NCI-H1092 (cell line): Measurements from ENCODE around the gene PPWD1.
"Not testable (repeated sequence)": the region's sequence is repeated elsewhere in the genome, so short reads cannot be mapped to it uniquely, and the experiment has no call there.

Experiments used
- DNase-seq: peaks from one replicate; lab custom pipeline; 2025; lab: John Stamatoyannopoulos, UW

Gene PPWD1

DNA sequence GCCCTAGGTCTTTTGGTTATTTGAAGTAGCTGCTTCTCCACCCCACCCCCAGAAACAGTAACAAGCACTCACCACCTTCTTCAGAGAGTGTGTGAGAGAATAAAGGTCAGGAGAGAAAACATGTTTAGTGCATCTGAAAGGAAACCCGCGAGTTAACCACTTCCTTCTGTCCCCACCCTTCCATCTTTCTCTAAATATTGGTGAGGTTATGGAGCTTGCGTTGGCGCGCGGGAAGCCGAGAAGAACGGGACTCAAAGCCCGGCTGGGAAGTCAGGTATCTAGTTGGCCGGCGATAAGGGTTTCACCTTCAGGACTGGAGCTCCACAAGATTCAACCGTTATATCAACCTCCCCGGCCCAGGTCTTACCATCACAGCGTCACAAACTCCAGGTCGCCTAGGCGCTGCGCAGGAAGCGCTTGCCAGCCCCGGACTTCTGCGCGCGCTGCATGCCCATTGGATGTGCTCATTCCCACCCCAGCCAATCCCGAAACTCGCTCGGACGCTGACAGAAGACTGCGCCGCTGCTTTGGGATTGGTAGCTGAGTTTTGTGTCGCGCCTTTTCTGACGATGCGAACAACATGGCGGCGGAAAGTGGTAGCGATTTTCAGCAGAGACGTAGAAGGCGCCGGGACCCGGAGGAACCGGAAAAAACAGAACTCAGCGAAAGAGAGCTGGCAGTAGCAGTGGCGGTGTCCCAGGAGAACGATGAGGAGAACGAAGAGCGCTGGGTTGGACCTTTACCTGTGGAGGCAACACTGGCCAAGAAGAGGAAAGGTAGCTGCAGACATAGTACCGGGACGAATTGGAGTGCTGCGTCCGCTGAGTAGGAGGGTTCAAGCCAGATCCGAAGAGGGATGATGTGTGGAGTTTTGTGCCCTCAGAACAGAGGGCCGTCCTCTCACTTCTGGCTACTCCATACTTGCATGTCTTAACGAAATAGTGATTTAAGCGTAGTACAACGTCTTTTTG, at the start of gene PPWD1, which contains the start of gene CENPK:
Gene PPWD1 (plus strand): TSS at position 566 of the 971 bp plus-strand sequence. CDS start 15 bp downstream, at position 581.
Gene CENPK (minus strand): TSS at position 438 of the 971 bp plus-strand sequence. CDS start 8,261 bp downstream, outside the sequence.
- peak; percentile 90 for DNase-seq

DNA sequence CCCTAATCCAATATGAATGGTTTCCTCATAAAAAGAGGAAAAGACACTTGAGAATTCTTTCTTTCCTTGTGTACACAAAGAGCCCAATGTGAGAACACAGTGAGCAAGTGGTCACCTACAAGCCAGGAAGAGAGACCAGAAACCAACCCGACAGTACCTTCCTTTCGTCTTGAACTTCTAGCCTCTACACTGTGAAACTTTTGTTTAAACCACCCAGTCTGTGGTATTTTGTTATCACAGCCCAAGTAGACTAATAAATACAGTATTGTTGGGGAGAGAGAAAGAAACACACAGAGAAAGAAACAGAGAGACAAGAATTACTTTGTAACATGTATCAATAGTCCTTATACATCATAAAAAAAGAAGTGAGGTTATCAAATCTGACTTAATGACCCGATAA, 37.4 kb upstream of the PPWD1 start:
- no peak for DNase-seq

DNA sequence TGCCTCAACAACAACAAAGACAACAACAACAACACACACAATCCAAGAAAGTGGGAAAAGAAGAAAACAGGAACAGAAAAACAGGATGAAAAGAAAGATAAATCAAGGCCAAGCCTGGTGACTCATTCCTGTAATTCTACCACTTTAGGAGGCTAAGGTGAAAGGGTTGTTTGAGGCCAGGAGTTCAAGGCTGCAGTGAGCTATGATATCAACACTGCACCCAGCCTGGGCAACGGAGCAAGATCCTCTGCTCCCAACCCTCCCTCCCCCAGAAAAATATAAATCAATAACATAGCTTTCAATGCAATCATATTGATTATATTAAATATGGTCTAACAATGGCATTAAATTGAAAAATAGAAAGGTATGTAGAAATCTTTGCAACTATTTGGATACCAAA, 32.2 kb upstream of the PPWD1 start:
- DNase-seq = no peak

DNA sequence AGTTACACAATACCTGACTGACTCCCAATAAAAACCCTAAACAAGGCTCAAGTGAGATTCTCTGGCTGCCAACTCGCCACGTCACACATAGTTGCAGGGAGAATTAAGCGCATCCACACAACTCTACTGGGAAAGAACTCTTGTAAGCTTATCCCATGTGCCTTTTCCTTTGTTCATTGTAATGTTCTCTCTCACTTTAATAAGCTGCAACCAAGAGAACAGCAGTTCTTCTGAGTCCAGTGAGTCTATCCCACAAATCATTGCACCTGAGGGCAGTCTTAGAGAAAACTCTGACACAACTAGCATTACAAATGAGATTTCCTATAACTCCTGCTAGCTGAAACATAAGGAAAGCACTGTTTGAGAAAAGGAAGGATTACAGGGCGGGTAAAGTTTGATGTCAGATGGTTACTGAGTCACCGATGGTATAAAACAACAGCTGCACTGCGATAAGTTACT, 27.5 kb upstream of the PPWD1 start:
- no peak for DNase-seq

DNA sequence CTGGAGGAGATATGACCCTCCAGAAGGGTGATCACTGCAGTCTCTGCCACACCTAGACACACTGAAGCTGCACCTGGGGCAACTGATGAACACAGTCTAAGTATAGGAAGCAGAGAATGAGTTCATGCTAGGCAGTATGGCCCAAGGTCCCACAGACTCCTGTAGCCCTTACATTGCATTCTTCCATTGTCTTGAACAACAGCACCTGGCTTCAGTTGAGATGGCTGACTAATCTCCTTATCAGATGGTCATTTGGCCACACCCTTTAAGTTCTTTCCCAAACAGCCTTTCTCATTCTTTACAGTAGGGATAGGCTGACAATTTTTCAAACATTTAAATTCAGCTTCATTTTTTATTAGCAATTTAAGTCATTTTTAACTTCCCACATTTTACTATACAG, 23.3 kb upstream of the PPWD1 start:
- no peak for DNase-seq

DNA sequence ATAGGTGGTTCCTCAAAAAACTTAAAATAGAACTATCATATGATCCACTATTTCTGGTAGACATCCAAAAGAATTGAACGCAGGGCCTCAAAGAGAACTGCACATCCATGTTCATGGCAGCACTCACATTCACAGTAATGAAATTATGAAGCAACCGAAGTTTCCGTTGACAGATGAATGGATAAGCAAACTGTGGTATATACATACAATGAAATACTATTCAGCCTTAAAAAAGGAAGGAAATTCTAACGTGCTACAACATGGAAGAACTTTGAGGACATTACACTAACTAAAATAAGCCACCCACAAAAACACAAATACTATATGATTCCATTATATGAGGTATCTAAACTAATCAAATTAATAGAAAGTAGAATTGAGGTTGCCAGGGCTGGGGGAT, 18.6 kb upstream of the PPWD1 start:
- DNase-seq = no peak

DNA sequence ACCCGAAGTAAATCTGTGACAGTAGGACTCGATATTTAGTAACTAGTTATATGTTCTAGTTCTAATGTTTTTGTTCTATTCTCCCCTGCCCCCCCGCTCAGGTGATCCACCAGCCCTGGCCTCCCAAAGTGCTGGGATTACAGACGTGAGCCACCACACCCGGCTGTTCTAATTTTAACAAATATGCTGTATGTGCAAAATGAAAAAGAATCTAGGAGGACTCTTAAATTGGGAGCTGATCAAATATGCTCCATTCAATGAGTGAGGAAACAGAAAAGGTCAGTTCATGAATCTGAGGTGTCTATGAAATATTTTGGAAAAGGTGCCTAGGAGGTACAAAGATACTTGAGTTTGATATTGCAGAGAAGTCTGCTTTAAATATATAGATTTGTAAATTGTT, 17.0 kb upstream of the PPWD1 start:
- DNase-seq = no peak

DNA sequence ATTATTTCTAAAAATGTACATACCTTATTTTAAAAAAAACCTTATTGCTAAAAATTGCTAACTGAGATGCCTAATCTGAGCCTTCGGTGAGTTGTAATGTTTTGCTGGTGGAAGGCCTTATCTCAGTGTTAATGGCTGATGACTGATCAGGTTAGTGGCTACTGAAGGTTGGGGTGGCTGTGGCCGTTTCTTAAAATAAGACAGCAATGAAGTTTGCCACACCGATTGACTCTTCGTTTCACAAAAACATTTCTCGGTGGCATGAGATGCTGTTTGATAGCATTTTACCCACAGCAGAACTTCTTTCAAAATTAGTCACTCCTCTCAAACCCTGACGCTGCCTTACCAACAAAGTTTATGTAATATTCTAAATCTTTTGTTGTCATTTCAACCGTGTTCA, 14.8 kb upstream of the PPWD1 start:
- no peak for DNase-seq

DNA sequence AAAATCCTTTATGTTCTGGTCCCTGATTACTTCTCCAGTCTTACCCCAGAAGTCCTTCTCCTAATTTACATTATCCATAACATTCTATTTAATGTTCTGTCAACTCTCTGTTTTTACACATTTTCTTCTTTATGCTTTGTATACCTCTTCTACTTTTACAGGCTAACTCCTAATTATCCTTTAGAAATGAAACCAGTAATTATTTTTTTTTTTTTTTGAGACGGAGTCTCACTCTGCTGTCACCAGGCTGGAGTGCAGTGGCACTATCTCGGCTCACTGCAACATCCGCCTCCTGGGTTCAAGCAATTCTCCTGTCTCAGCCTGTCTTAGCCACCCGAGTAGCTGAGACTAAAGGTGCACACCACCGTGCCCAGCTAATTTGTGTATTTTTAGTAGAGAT, 9.2 kb upstream of the PPWD1 start:
- DNase-seq = no peak

DNA sequence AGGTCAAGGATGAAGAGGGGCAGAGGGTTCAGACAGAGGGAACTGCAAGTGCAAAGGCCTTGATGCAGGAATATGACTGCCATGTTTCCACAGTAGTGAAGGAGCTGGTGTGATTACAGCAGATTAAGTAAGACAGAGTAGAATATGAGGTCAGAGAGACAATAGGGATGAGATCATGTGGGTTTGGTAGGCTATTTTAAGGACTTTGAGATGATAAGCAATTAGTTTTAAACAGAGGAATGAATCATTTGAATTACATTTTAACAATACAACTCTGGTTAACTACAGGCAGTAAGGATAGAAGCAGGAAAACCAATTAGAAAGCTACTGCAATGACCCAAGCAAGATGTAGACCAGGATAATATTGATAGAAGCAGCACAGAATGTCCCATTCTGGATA, 7.8 kb upstream of the PPWD1 start:
- no peak for DNase-seq

DNA sequence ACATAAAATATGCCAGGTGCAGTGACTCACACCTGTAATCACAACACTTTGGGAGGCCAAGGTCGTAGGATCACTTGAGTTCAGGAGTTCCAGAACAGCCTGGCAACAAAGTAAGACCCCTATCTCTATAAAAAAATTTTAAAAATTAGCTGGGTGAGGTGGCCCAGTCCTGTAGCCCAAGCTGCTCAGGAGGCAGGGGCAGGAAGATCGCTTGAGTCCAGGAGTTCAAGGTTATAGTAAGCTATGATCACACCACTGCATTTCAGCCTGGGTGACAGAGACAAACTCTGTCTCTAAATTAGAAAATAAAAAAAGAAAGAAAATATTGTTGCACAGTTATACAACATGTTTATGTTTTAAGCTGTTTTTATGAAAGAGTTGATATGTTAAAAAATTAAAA, 6.9 kb upstream of the PPWD1 start:
- no peak for DNase-seq

DNA sequence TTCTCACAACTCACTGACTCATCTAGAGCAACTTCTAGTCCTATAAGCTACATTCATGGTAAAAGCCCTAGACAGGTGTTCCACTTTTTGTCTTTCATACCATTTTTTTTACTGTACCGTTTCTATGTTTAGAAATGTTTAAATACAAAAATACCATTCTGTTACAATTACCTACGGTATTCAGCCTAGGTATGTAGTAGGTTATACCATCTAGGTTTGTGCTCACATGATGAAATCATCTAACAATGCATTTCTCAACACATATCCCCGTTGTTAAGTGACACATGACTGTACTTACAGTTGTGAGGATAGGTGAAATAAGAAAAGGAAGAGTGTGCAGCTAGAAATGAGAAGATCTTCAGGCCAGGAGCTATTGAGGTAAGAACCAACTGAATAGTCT, 6.4 kb upstream of the PPWD1 start:
- no peak for DNase-seq

DNA sequence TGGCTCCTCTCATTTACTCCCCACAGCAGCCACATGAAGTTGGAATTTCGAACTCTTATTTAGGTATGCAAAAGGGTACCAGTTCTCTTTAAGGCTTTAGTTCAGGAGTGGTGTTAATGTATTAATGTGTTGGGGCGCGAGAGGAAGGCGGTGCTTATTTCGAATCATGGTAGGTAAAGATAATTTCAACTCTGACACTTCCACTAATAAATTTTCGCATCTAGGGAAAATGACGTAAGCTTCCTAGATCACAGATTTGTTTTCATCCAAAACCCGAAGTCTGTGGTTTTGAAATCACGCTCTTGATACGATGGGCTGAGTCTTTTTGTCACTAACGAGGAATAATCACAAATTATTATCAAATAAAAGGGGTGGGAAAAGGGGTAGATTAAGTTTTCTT, 681 bp downstream of the PPWD1 start:
- DNase-seq = no peak

DNA sequence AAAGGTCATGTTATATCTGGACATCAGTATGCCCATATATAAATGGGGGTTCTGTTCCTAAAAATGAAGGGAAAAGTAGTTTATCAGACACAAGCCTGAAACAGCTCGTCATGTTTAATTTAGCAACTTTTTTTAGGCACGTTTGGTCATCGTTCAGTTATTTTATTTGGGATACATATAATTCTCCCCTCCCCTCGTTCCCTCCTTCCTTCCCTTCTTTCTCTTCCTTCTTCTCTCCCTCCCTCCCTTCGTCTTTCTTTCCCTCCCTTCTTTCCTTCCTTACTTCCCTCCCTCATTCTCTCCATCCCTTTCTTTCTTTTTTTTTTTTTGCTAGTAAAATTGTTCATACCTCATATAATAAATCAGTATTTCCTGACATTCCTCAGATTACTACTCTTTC, 3.4 kb downstream of the PPWD1 start:
- DNase-seq = no peak

DNA sequence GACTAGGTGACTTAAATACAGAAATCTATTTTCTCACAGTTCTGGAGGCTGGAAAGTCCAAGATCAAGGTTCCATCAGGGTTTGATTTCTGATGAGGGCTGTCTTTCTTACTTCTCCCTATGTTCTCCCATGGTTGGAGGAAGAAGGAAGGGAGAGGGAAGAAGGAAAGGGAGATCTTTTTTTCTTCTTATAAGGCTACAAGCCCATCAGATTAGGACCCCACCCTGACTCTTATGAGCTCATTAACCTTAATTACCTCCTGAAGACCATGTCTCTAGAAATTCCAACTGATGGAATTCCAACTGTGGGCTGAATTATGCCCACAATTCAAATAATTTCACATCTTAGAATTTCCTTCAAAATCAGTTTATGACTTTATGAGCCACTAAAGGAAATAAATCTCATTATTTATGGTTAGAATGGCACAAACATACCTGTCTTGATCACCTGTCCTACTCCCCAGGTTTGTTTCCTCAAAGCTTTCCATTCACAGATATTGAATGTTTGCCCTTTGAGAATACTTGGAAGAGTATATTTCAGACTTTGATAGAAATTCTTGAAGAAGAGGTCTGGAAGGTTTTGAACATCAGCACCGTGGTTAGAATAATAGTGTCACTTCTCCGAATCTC, 7.6 kb downstream of the PPWD1 start:
- no peak for DNase-seq

DNA sequence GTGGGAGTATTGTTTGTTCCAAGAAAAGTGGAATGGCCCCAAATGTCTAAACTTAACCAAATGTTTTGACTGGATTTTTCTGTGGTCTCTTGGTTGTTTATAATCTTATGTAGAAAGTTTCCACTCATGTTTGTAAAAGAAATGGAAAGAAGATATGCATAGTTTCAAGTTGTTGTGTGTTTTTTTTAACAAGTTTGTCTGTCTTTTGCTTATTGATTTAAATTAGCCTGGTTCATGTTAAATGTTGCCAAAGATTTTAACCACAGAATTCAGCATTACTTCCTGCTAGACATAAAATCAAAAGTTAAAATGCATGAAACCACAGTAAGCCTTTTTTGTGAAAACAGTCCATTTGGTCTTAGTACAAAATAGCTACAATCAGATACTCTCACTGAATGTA, 14.0 kb downstream of the PPWD1 start:
- no peak for DNase-seq

DNA sequence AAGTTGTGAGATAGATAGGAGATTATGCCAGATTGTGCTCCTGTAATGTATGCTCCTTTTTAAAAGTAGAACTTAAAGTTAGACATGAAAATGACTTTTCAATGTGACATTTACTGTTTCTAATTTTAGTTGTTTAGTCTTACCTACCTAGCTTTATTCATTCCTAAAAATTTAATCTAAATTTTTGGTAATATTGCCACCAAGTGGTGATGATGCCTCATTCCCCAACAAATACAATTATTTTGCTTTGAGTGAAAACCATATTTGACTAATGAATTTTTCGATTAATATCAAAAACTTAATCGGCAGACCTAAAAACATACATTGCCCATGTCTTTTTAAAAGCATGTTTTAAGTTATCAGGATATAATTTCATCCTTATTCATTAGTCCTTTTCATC, 25.6 kb downstream of the PPWD1 start:
- no peak for DNase-seq

DNA sequence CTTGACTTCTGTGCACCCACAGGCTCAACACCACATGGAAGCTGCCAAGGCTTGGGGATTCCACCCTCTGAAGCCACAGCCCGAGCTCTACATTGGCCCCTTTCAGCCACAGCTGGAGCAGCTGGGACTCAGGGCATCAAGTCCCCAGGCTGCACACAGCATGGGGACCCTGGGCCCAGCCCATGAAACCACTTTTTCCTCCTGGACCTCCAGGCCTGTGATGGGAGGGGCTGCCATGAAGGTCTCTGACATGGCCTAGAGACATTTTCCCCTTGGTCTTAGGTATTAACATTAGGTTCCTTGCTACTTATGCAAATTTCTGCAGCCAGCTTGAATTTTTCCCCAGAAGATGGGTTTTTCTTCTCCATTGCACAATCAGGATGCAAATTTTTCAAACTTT, 38.7 kb downstream of the PPWD1 start:
- DNase-seq = not testable (repeated sequence)

DNA sequence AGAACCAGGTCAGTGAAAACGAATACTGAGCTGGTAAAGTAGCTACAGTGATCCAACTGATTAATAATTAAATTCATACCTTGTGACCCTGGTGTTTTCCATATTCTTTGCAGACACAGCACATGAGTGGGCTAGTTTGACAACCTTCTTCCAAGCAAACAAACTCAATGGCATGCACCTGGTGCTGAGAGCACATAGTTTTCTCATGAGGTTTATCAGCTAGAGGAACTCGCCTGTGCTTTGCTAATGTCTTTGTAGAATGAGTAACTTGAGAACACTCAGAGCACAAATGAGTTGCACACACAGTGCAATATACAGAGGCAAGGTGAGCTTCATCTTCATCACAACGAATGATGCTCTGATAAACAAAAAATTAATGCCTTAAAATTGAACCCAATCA, 48.4 kb downstream of the PPWD1 start:
- peak; percentile 10 for DNase-seq

DNA sequence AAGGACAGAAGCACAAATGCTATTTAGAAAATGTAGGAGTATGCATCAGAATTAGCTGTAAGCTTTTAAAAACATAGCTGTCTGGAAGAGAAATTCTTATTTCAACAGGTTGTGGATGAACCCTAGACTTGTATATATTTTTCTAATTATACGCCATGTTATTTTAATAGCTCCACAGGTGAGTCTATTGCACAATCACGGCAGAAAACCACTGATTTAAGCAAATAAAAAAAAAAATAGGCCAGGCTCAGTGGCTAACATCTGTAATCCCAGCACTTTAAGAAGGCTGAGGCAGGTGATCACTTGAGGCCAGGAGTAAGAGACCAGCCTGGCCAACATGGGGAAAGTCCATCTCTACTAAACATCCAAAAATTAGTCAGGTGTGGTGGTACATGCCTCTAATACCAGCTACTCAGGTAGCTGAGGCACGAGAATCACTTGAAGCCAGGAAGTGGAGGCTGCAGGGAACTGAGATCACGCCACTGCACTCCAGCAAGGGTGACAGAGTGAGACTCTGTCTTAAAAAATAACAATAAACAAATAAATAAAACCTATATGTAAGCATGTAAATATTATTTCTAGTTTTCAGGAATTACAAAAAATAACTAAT, 49.3 kb downstream of the PPWD1 start:
- no peak for DNase-seq

DNA sequence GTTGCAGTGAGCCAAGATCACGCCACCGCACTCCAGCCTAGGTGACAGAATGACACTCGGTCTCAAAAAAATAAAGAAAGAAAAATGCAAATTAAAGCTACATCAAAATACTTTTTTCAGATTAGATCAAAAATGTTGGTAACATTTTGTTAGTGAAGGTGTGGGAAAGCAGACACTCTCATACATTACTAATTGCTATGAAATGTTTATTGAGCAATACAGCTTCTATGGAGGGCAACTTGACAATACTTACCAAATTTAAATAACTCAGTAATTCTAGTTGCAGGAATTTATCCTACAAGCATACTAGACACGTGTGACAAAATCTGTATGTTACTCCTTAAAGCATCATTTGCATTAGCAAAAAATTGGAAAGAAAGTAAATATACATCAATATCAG, 56.9 kb downstream of the PPWD1 start:
- DNase-seq = no peak

DNA sequence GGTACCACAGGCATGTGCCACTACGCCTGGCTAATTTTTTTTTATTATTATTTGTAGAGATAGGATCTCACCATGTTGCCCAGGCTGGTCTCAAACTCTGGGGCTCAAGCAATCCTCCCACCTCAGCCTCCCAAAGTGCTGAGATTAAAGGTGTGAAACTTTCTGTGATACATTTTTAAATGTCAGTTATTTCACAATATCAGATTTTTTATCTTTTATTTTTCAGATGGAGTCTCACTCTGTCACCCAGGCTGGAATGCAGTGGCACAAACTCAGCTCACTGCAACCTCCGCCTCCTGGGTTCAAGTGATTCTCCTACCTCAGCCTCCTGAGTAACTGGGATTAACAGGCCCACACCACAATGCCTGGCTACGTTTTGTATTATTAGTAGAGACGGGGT, 58.9 kb downstream of the PPWD1 start:
- DNase-seq = not testable (repeated sequence)

DNA sequence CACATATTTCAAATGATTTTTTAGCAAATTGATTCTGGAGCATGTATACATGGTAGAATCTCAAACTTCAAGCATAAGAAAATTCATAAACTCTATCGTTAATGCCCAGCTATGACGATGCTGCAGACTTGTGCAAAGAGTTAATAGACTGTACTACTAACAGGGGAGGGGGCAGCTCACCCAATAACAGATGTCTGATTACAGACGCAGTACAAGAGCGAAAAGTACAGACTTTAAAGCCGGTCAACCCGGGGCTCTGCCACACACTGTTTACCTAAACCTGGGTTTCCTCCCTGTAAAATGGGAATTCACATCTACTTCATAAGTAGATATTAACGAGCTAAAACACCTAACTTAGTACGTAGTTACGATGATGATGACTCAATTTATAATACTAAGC, 60.4 kb downstream of the PPWD1 start:
- no peak for DNase-seq
